ENCODE data around the gene CSKMT. TPM values are rescaled to one million over a fixed set of nuclear protein-coding genes. Genes with fewer than 3 reads are reported as not detected.

CSKMT gene
- total RNA-seq, 1 donor from 2014 or later = 15.7 TPM

DNA sequence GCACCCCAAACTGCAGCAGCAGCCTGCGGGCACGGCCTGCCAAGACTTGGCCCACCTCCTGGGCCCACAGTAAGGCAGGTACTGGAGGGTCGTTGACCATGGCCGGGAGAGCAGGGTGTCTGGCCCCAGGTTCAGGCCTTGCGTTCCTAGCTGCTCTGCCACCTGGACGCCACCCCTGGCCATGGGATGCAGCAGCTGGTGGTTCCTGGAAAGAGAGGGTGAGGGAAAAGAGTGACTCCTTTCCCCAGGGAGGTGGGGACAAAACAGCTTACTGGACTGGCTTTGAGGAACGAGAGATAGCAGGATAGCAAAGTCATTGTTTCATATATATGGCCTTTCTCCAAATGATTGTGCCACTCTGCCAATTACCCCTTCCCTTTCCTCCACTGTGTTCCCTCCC lies 40.3 kb downstream of the CSKMT start:
- TF ChIP-seq, protein P1, sequence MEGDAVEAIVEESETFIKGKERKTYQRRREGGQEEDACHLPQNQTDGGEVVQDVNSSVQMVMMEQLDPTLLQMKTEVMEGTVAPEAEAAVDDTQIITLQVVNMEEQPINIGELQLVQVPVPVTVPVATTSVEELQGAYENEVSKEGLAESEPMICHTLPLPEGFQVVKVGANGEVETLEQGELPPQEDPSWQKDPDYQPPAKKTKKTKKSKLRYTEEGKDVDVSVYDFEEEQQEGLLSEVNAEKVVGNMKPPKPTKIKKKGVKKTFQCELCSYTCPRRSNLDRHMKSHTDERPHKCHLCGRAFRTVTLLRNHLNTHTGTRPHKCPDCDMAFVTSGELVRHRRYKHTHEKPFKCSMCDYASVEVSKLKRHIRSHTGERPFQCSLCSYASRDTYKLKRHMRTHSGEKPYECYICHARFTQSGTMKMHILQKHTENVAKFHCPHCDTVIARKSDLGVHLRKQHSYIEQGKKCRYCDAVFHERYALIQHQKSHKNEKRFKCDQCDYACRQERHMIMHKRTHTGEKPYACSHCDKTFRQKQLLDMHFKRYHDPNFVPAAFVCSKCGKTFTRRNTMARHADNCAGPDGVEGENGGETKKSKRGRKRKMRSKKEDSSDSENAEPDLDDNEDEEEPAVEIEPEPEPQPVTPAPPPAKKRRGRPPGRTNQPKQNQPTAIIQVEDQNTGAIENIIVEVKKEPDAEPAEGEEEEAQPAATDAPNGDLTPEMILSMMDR (IDR thresholded peaks at IDR 0.05; ENCODE audit: partially characterized antibody, unreplicated experiment) = no peak
- Mint-ChIP-seq H3K9me3 (ENCODE audit: unreplicated experiment) (peaks cover 25% of the 10 kb centered on the region), H3K27ac (ENCODE audit: unreplicated experiment) (peak overlapping the region; percentile 86), H3K4me1 (ENCODE audit: low read depth, unreplicated experiment) (peaks cover 8% of the 10 kb centered on the region), H3K27me3 (ENCODE audit: unreplicated experiment) (peaks cover 14% of the 10 kb centered on the region), H3K4me3 (ENCODE audit: unreplicated experiment) (peak overlapping the region; percentile 91), H3K36me3 (ENCODE audit: unreplicated experiment) (no peaks in the 10 kb centered on the region)
- no peak for DNase-seq

DNA sequence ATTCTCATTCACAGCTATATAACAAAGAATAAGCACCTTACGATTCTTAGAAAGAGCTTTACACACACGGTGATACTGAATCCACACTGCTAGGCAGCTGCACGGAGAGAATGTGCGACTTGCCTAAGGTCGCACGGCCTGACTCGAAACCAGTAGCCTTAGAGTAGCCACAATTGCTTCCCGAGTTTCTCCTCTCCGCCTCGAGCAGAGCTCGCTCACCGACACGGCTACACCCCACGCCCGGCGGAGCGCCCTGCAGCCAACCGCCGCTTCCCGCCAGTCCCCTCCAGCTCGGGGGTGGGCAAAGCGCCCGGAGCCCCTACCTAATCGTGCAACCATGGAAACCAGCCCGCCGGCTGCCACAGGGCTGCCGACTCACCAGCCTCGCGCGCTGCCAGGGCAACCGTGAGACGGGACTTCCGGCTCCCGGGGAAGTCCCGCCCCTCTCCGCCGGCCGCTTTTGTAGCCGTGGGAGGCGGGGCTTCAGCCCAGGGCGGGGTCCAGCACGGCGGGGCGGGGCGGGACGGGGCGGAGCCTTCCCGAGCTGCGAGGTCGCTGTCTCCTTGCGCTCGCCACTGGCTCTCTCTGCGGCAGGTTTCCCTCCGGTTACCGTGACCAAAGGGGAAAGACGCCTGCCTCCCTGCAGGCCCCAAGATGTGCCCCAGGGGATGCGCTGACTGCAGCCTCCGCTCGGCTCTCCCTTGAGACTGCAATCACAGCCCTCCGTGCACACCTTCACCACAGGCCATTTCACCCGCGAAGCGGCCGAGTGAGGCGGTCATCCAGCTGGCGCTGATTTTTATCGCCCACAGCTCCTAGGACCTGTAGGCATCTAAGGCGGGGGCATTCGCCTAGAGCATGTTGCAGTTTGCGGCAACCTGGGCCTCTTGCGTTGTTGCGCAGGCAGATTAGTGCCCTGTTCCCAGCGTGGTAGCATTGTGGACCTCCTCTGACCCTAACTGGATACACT lies 41.1 kb downstream of the CSKMT start:
- Mint-ChIP-seq H3K4me1 (ENCODE audit: low read depth, unreplicated experiment) (peaks cover 8% of the 10 kb centered on the region), H3K9me3 (ENCODE audit: unreplicated experiment) (peaks cover 25% of the 10 kb centered on the region), H3K27ac (ENCODE audit: unreplicated experiment) (peak overlapping the region; percentile 99), H3K4me3 (ENCODE audit: unreplicated experiment) (peak overlapping the region; percentile 98), H3K36me3 (ENCODE audit: unreplicated experiment) (no peaks in the 10 kb centered on the region), H3K27me3 (ENCODE audit: unreplicated experiment) (peaks cover 14% of the 10 kb centered on the region)
- DNase-seq = peak; percentile 97
- TF ChIP-seq, protein P1 (IDR thresholded peaks at IDR 0.05; ENCODE audit: partially characterized antibody, unreplicated experiment) = no peak

DNA sequence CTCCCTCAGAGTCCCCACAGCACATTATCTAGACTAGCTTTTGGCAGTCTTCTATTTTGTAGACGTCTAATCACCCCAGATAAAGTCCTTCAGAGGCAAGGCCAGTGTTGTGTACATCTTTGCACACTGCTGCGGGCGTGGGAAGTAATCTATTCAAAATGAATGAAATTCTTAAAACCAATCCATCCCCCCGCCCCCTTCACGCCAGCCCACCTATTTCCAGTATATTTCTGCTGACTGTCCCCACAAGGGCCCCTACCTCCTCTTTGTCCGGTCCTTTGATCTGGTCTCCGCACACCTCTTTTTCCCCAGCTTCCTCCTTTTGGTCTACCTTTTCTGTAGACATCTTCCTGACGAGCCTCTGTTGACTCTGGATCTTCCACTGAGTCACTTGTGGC lies 41.7 kb downstream of the CSKMT start:
- Mint-ChIP-seq H3K9me3 (ENCODE audit: unreplicated experiment) (peaks cover 25% of the 10 kb centered on the region), H3K27me3 (ENCODE audit: unreplicated experiment) (peaks cover 14% of the 10 kb centered on the region), H3K4me3 (ENCODE audit: unreplicated experiment) (peak overlapping the region; percentile 98), H3K36me3 (ENCODE audit: unreplicated experiment) (no peaks in the 10 kb centered on the region), H3K27ac (ENCODE audit: unreplicated experiment) (peak overlapping the region; percentile 99), H3K4me1 (ENCODE audit: low read depth, unreplicated experiment) (peaks cover 8% of the 10 kb centered on the region)
- DNase-seq = no peak
- TF ChIP-seq, protein P1 (IDR thresholded peaks at IDR 0.05; ENCODE audit: partially characterized antibody, unreplicated experiment) = no peak

DNA sequence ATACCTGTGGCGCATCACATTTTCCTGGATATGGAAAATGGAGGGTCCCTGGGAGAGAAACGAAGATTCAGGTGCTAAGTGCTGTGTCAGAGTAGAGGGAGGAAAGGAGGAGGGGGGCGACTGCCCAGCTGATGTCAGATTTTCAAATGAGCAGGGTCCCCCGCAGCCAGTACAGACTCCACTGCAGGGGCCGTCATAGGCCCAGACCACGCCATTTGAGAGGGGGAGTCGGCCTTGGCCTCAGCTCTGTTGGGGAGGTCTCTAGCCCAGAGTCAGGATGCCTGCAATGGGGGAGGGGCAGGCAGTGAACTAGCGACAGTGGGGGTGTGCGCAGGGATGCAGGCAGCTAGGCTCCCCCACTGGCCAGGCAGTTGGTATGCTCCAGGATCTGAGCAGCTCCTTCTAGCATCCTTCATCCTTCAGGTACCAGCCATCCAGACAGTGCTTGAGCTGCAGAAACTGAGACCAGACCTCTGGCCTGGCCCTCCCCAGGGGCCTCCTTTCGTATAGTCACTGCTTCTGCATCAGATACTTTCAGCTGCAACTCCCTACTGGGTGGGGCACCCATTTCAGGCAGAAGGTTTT lies 42.3 kb downstream of the CSKMT start, which contains the start of the genes BSCL2 and GNG3:
Gene BSCL2, minus strand, starts transcription at position 148 of the 585 bp plus-strand sequence. CDS start 229 bp downstream, outside the sequence.
Gene GNG3, plus strand, starts transcription at position 400 of the 585 bp plus-strand sequence. CDS start 620 bp downstream, outside the sequence.
- Mint-ChIP-seq H3K27me3 (ENCODE audit: unreplicated experiment) (peaks cover 17% of the 10 kb centered on the region), H3K4me3 (ENCODE audit: unreplicated experiment) (peak within 1 kb of the TSS; percentile 98), H3K36me3 (ENCODE audit: unreplicated experiment) (no peaks in the 10 kb centered on the region), H3K4me1 (ENCODE audit: low read depth, unreplicated experiment) (peaks cover 8% of the 10 kb centered on the region), H3K9me3 (ENCODE audit: unreplicated experiment) (peaks cover 25% of the 10 kb centered on the region), H3K27ac (ENCODE audit: unreplicated experiment) (peak within 1 kb of the TSS; percentile 99)
- TF ChIP-seq, protein P1 (IDR thresholded peaks at IDR 0.05; ENCODE audit: partially characterized antibody, unreplicated experiment) = no peak
- peak; percentile 99 for DNase-seq
